Gastroesophageal sphincter (tissue), 4 donors: ENCODE measurements around the gene WDR46. TPM values are rescaled to one million over a fixed set of nuclear protein-coding genes. Genes with fewer than 3 reads are reported as not detected.

ENCODE experiments used
- ATAC-seq: fragments of 150-250 bp; one replicate; pipeline ENCODE4 v1.9.1; 2016; ENCODE audit warnings: mild to moderate bottlenecking, moderate library complexity
- H3K27ac ChIP-seq, 4 donors: fragments of 200-600 bp; sonication (generic) in 3 of 4; 1 replicate in 3 of 4; 2 replicates in 1 of 4; pipeline ENCODE4 v1.5.1; 2016 to 2019
- H3K27me3 ChIP-seq: fragments of 200-600 bp; sonication (generic); one replicate; pipeline ENCODE4 v1.5.1; 2019
- H3K36me3 ChIP-seq, 2 donors: fragments of 200-600 bp; sonication (generic); one replicate each; pipeline ENCODE4 v1.5.1; 2019; ENCODE audit warnings: control low read depth in 1 of 2
- H3K4me1 ChIP-seq, 3 donors: fragments of 200-600 bp; sonication (generic); 1 replicate in 2 of 3; 2 replicates in 1 of 3; pipeline ENCODE4 v1.5.1; 2016 to 2019; ENCODE audit warnings: control low read depth in 2 of 3
- H3K4me3 ChIP-seq, 2 donors: fragments of 200-600 bp; sonication (generic); one replicate each; pipeline ENCODE4 v1.5.1; 2019; ENCODE audit warnings: mild to moderate bottlenecking in 1 of 2, moderate library complexity in 1 of 2
- H3K9me3 ChIP-seq, 3 donors: fragments of 200-600 bp; sonication (generic); one replicate each; pipeline ENCODE4 v1.5.1; 2017 to 2019; ENCODE audit warnings: control low read depth in 2 of 3
- CTCF ChIP-seq, 4 experiments: fragments of 200-600 bp in 2 of 4; fragments of 450-650 bp in 2 of 4; sonication (generic) in 1 of 4; IDR thresholded peaks; one replicate each; pipeline ENCODE4 v1.5.1; 2017 to 2019; ENCODE audit warnings: antibody characterized with exemption in 4 of 4, mild to moderate bottlenecking in 2 of 4, moderate library complexity in 2 of 4
- EP300 ChIP-seq: sonication (generic); formaldehyde crosslinking; IDR thresholded peaks from one replicate; pipeline ENCODE4 v1.6.1; 2017; ENCODE audit warnings: antibody characterized with exemption, mild to moderate bottlenecking
- POLR2A ChIP-seq, 2 donors: fragments of 450-650 bp; IDR thresholded peaks; one replicate each; pipeline ENCODE4 v1.6.1; 2017; ENCODE audit warnings: antibody characterized with exemption in 2 of 2, mild to moderate bottlenecking in 2 of 2, moderate library complexity in 1 of 2
- POLR2AphosphoS5 ChIP-seq: sonication (generic); formaldehyde crosslinking; IDR thresholded peaks from one replicate; pipeline ENCODE4 v1.6.1; 2017; ENCODE audit warnings: antibody characterized with exemption
- whole genome bisulfite sequencing, 2 donors: methylation state at CpG; one replicate each; pipeline ENCODE4 v1.1.5; 2018; ENCODE audit warnings: low coverage in 1 of 2; 5-methylcytosine and 5-hydroxymethylcytosine counted together
- total RNA-seq, 4 donors: library from RNA; depleted of rRNA; stranded (reverse); fragments of >200 nt; gene quantifications; one replicate each; pipeline ENCODE4 v1.1.0, GENCODE V29; 2016

Gene WDR46
- total RNA-seq, 4 donors from 2014 or later: 26.4 to 39.2 (median 35.6) TPM

GRCh38 chr6:33329058-33329457, 40.0 kb upstream of the WDR46 start:
- ATAC-seq: no peak
- H3K27me3 ChIP-seq: no peaks in the 10 kb centered on the region
- H3K9me3 ChIP-seq: no peaks in the 10 kb centered on the region
- H3K36me3 ChIP-seq: no peaks in the 10 kb centered on the region
- no peak overlapping the region for H3K4me3 ChIP-seq
- 22% methylated on average over 5 of the region's 5 CpGs; no CpG with 5 or more reads in 1 of the 2 donors for WGBS, 2 donors
- H3K27ac ChIP-seq: no peak overlapping the region
- peaks cover 0 to 2% (median 0%) of the 10 kb centered on the region in 3 donors for H3K4me1 ChIP-seq
- TF ChIP-seq POLR2AphosphoS5 (no peak), POLR2A (IDR thresholded peaks at IDR 0.05) (no peak), EP300 (no peak), CTCF (IDR thresholded peaks at IDR 0.05) (no peak)

- H3K9me3 ChIP-seq: no peaks in the 10 kb centered on the region
- H3K27ac ChIP-seq: peak overlapping the region in 3 of 4 donors; percentile 81 to 92 (median 89)
- H3K36me3 ChIP-seq: peaks cover 0 to 23% of the 10 kb centered on the region in 2 donors
- H3K4me1 ChIP-seq: peaks cover 5 to 44% (median 26%) of the 10 kb centered on the region in 3 donors
- TF ChIP-seq EP300 (no peak), CTCF (IDR thresholded peaks at IDR 0.05) (no peak), POLR2A (IDR thresholded peaks at IDR 0.05) (no peak), POLR2AphosphoS5 (no peak)
- ATAC-seq: no peak
- no peaks in the 10 kb centered on the region for H3K27me3 ChIP-seq
- WGBS, 2 donors: 21 to 23% methylated on average over 6 to 7 of the region's 7 CpGs
- peak overlapping the region in 1 of 2 donors; percentile 78 for H3K4me3 ChIP-seq
Measured at GRCh38 chr6:33324125-33324524, 35.1 kb upstream of the WDR46 start.

- H3K9me3 ChIP-seq: no peaks in the 10 kb centered on the region
- H3K36me3 ChIP-seq: peaks cover 0 to 28% of the 10 kb centered on the region in 2 donors
- no peak for TF ChIP-seq POLR2A (IDR thresholded peaks at IDR 0.05)
- TF ChIP-seq EP300: no peak
- no peak for TF ChIP-seq CTCF (IDR thresholded peaks at IDR 0.05)
- no peak for TF ChIP-seq POLR2AphosphoS5
- no peak for ATAC-seq
- peak overlapping the region; percentile 75 to 92 (median 85) for H3K27ac ChIP-seq
- H3K4me1 ChIP-seq: peaks cover 5 to 49% (median 26%) of the 10 kb centered on the region in 3 donors
- no peaks in the 10 kb centered on the region for H3K27me3 ChIP-seq
- WGBS, 2 donors: 0 to 3% methylated on average over 8 to 10 of the region's 12 CpGs
- H3K4me3 ChIP-seq: peak overlapping the region; percentile 78 to 79
Measured at GRCh38 chr6:33323623-33323948, 34.5 kb upstream of the WDR46 start.

- Histone ChIP-seq H3K27ac (peak overlapping the region in 2 of 4 donors; percentile 89 to 91), H3K4me3 (peak overlapping the region in 1 of 2 donors; percentile 78)
- WGBS, 2 donors: 58 to 60% methylated on average over 2 to 6 of the region's 9 CpGs
Measured at GRCh38 chr6:33321227-33321626, 32.2 kb upstream of the WDR46 start.

More at GRCh38 chr6:33321227-33321626, 32.2 kb upstream of the WDR46 start:
- ATAC-seq: no peak
- H3K4me1 ChIP-seq: peaks cover 5 to 66% (median 26%) of the 10 kb centered on the region in 3 donors
- peaks cover 0 to 34% of the 10 kb centered on the region in 2 donors for H3K36me3 ChIP-seq
- no peaks in the 10 kb centered on the region for H3K27me3 ChIP-seq
- H3K9me3 ChIP-seq: no peaks in the 10 kb centered on the region
- TF ChIP-seq POLR2A (IDR thresholded peaks at IDR 0.05) (no peak), CTCF (IDR thresholded peaks at IDR 0.05) (no peak), POLR2AphosphoS5 (no peak)
